HL-60 (cell line): ENCODE measurements around the gene MYBPH.

Experiments
- POLR2AphosphoS5 ChIP-seq: IDR thresholded peaks from 2 replicates; pipeline ENCODE4 v1.6.1; 2012; ENCODE audit warnings: low read depth
- TF ChIP-seq, protein P1 (sequence below): IDR thresholded peaks from one replicate; pipeline ENCODE4 v1.5.1; 2011; ENCODE audit warnings: low read length, control low read depth, inconsistent platforms; ENCODE audit not compliant: insufficient read depth

DNA sequence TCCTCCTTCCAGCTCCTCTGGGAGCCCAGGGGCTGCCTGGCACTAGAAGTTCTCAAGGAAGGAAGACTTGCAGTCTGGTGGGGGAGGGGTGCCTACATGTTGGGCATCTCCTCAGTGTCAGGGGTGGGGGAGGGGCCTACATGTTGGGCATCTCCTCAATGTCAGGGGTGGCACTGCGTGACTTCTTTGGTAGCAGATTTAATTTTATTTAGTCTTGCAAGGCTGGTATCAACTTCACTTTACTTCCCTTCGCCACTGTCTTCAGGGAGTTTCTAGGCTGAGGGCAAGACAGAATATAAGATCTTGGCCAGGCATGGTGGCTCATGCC is 29.6 kb downstream of the MYBPH start:
- TF ChIP-seq POLR2AphosphoS5 = no peak
- TF ChIP-seq, protein P1, sequence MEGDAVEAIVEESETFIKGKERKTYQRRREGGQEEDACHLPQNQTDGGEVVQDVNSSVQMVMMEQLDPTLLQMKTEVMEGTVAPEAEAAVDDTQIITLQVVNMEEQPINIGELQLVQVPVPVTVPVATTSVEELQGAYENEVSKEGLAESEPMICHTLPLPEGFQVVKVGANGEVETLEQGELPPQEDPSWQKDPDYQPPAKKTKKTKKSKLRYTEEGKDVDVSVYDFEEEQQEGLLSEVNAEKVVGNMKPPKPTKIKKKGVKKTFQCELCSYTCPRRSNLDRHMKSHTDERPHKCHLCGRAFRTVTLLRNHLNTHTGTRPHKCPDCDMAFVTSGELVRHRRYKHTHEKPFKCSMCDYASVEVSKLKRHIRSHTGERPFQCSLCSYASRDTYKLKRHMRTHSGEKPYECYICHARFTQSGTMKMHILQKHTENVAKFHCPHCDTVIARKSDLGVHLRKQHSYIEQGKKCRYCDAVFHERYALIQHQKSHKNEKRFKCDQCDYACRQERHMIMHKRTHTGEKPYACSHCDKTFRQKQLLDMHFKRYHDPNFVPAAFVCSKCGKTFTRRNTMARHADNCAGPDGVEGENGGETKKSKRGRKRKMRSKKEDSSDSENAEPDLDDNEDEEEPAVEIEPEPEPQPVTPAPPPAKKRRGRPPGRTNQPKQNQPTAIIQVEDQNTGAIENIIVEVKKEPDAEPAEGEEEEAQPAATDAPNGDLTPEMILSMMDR = no peak
